Activated CD4-positive, alpha-beta T cell treated with anti-CD3 and anti-CD28 coated beads, Interleukin-2, amount 50 U/mL, for 48 hours (primary cell): Measurements from ENCODE around the gene TSHZ2.
"Not testable (repeated sequence)": the region's sequence is repeated elsewhere in the genome, so short reads cannot be mapped to it uniquely, and the experiment has no call there.

ENCODE experiments used
- DNase-seq, 2 experiments: peaks; one replicate each; pipeline ENCODE4 v3.0.0-alpha.2; 2020

TSHZ2 gene

GRCh38 chr20:53323460-53323859 lies 351.3 kb downstream of the TSHZ2 start:
- DNase-seq, result not testable (repeated sequence)

GRCh38 chr20:53324816-53325215 lies 352.7 kb downstream of the TSHZ2 start:
- no peak for DNase-seq

GRCh38 chr20:53328961-53329360 lies 356.8 kb downstream of the TSHZ2 start:
- no peak for DNase-seq

GRCh38 chr20:53329781-53330180 lies 357.6 kb downstream of the TSHZ2 start:
- DNase-seq, result no peak

GRCh38 chr20:53330601-53331140 lies 358.5 kb downstream of the TSHZ2 start:
- DNase-seq, result no peak

GRCh38 chr20:53331151-53331973 lies 359.2 kb downstream of the TSHZ2 start:
- DNase-seq, result no peak

GRCh38 chr20:53332022-53332837 lies 360.1 kb downstream of the TSHZ2 start:
- no peak for DNase-seq

- no peak for DNase-seq
Measured at GRCh38 chr20:53334861-53335260, 362.7 kb downstream of the TSHZ2 start.

GRCh38 chr20:53335555-53335954 lies 363.4 kb downstream of the TSHZ2 start:
- DNase-seq, result no peak

GRCh38 chr20:53336892-53337291 lies 364.7 kb downstream of the TSHZ2 start:
- no peak for DNase-seq

GRCh38 chr20:53337390-53338101 lies 365.4 kb downstream of the TSHZ2 start:
- DNase-seq, result no peak

- DNase-seq, result no peak
Measured at GRCh38 chr20:53338716-53339115, 366.6 kb downstream of the TSHZ2 start.

- DNase-seq, result no peak
Measured at GRCh38 chr20:53342429-53342828, 370.3 kb downstream of the TSHZ2 start.

GRCh38 chr20:53343448-53343847 lies 371.3 kb downstream of the TSHZ2 start:
- no peak for DNase-seq

GRCh38 chr20:53344891-53345290 lies 372.7 kb downstream of the TSHZ2 start:
- DNase-seq, result no peak

GRCh38 chr20:53345536-53346334 lies 373.6 kb downstream of the TSHZ2 start:
- no peak for DNase-seq

GRCh38 chr20:53346335-53346648 lies 374.1 kb downstream of the TSHZ2 start:
- DNase-seq, result no peak

GRCh38 chr20:53349730-53350129 lies 377.6 kb downstream of the TSHZ2 start:
- DNase-seq, result no peak

GRCh38 chr20:53352727-53353440 lies 380.7 kb downstream of the TSHZ2 start:
- DNase-seq, result no peak

GRCh38 chr20:53354314-53354713 lies 382.2 kb downstream of the TSHZ2 start:
- DNase-seq, result no peak

GRCh38 chr20:53355790-53356189 lies 383.6 kb downstream of the TSHZ2 start:
- DNase-seq, result no peak

GRCh38 chr20:53359425-53359824 lies 387.3 kb downstream of the TSHZ2 start:
- no peak for DNase-seq
